H1 (cell line): Measurements from ENCODE around the gene TBC1D12. TPM values are rescaled to one million over a fixed set of nuclear protein-coding genes. Genes with fewer than 3 reads are reported as not detected.
"Not testable (repeated sequence)": the region's sequence is repeated elsewhere in the genome, so short reads cannot be mapped to it uniquely, and the experiment has no call there.

Experiments used
- CTCF ChIA-PET: fragments of 300-600 bp; sonication (Branson Sonifier 250); formaldehyde crosslinking; loops from one replicate; lab custom pipeline; 2021; ENCODE audit not compliant: partially characterized antibody; lab: Charles Lee
- POLR2A ChIA-PET: fragments of 300-600 bp; sonication (Branson Sonifier 250); formaldehyde crosslinking; loops from one replicate; lab custom pipeline; 2021; ENCODE audit warnings: inconsistent platforms; ENCODE audit not compliant: partially characterized antibody; lab: Charles Lee
- DNase-seq, 2 experiments: peaks; one replicate each; pipeline versions ENCODE4 v3.0.0 to v3.0.0-alpha.2; 2010 to 2022; ENCODE audit warnings: low spot score in 2 of 2, low read depth in 1 of 2, mixed read lengths in 1 of 2
- FAIRE-seq: peaks from 2 replicates; lab custom pipeline; 2011; peaks lifted over from hg19 to GRCh38; lab: Jason Lieb, UNC
- H2AFZ ChIP-seq: 2 replicates; pipeline ENCODE4 v1.8.1; 2012; ENCODE audit warnings: low read length, inconsistent platforms
- H2AK5ac ChIP-seq: 2 replicates; pipeline ENCODE4 v1.6.1; 2013; ENCODE audit warnings: low read depth, low read length
- H2BK120ac ChIP-seq: replicated peaks from 2 replicates; pipeline ENCODE3; 2013; ENCODE audit warnings: low read depth, low read length, inconsistent platforms
- H2BK12ac ChIP-seq: 2 replicates; pipeline ENCODE4 v1.6.1; 2013; ENCODE audit warnings: low read depth, low read length
- H2BK15ac ChIP-seq: 2 replicates; pipeline ENCODE4 v1.6.1; 2013; ENCODE audit warnings: low read length
- H2BK20ac ChIP-seq: 2 replicates; pipeline ENCODE4 v1.6.1; 2013; ENCODE audit warnings: low read length
- H2BK5ac ChIP-seq: 2 replicates; pipeline ENCODE4 v1.6.1; 2013; ENCODE audit warnings: low read depth, low read length
- H3K14ac ChIP-seq: 2 replicates; pipeline ENCODE4 v1.6.1; 2013; ENCODE audit warnings: inconsistent platforms; ENCODE audit not compliant: insufficient read length
- H3K18ac ChIP-seq: 2 replicates; pipeline ENCODE4 v1.6.1; 2013; ENCODE audit warnings: low read length; ENCODE audit errors: extremely low read depth
- H3K23ac ChIP-seq: 2 replicates; pipeline ENCODE4 v1.6.1; 2013; ENCODE audit warnings: inconsistent platforms; ENCODE audit not compliant: insufficient read length
- H3K23me2 ChIP-seq: 2 replicates; pipeline ENCODE4 v1.6.1; 2013; ENCODE audit warnings: low read depth, low read length
- H3K27ac ChIP-seq: 2 replicates; pipeline ENCODE4 v1.6.1; 2011; ENCODE audit warnings: low read depth, low read length, inconsistent platforms
- H3K27me3 ChIP-seq, 4 experiments: replicated peaks in 1 of 4; 1 replicate in 1 of 4; 2 replicates in 3 of 4; pipeline versions ENCODE4 v1.6.1 to v1.8.1; 2011 to 2013; ENCODE audit warnings: low read length in 3 of 4, mild to moderate bottlenecking in 3 of 4, inconsistent platforms in 2 of 4, mixed read lengths in 2 of 4, moderate library complexity in 1 of 4; ENCODE audit not compliant: control insufficient read depth in 3 of 4, insufficient read depth in 3 of 4; ENCODE audit errors: extremely low read depth in 1 of 4
- H3K36me3 ChIP-seq, 4 experiments: 2 replicates each; pipeline versions ENCODE4 v1.6.1 to v1.8.1; 2011 to 2013; ENCODE audit warnings: mild to moderate bottlenecking in 4 of 4, low read length in 3 of 4, moderate library complexity in 2 of 4, control low read depth in 1 of 4, inconsistent platforms in 1 of 4; ENCODE audit not compliant: insufficient read depth in 4 of 4, control insufficient read depth in 2 of 4
- H3K4ac ChIP-seq: replicated peaks from 2 replicates; pipeline ENCODE3; 2013; ENCODE audit warnings: low read length, low read depth, mixed read lengths, inconsistent platforms; ENCODE audit not compliant: insufficient read length
- H3K4me1 ChIP-seq, 4 experiments: replicated peaks in 1 of 4; 1 replicate in 1 of 4; 2 replicates in 3 of 4; pipeline versions ENCODE4 v1.6.1 to v1.8.1; 2011 to 2013; ENCODE audit warnings: low read length in 3 of 4, inconsistent platforms in 2 of 4, mixed read lengths in 1 of 4; ENCODE audit not compliant: insufficient read depth in 4 of 4, control insufficient read depth in 3 of 4
- H3K4me2 ChIP-seq, 2 experiments: 2 replicates each; pipeline versions ENCODE4 v1.6.1 to v1.8.1; 2011 to 2013; ENCODE audit warnings: low read depth in 2 of 2, low read length in 2 of 2, control low read depth in 1 of 2, inconsistent platforms in 1 of 2, mild to moderate bottlenecking in 1 of 2; ENCODE audit not compliant: insufficient read depth in 1 of 2
- H3K4me3 ChIP-seq, 4 experiments: fragments of 200-600, 300-600 bp in 1 of 4; sonication (generic), shearing (Covaris generic), sonication (Bioruptor Twin) in 1 of 4; 2 replicates each; pipeline versions ENCODE4 v1.5.1 to v1.8.1; 2011 to 2016; ENCODE audit warnings: low read length in 4 of 4, low read depth in 3 of 4, control low read depth in 2 of 4, inconsistent platforms in 2 of 4, mild to moderate bottlenecking in 2 of 4, mixed read lengths in 1 of 4, moderate library complexity in 1 of 4; ENCODE audit not compliant: insufficient read depth in 2 of 4; ENCODE audit errors: extremely low read depth in 1 of 4
- H3K56ac ChIP-seq: replicated peaks from 2 replicates; pipeline ENCODE3; 2013; ENCODE audit warnings: low read depth, mild to moderate bottlenecking, mixed read lengths, low read length, inconsistent platforms; ENCODE audit not compliant: insufficient read length
- H3K79me1 ChIP-seq: 2 replicates; pipeline ENCODE4 v1.6.1; 2013; ENCODE audit warnings: low read depth, low read length, control low read depth
- H3K79me2 ChIP-seq, 2 experiments: 2 replicates each; pipeline versions ENCODE4 v1.6.1 to v1.8.1; 2012 to 2013; ENCODE audit warnings: low read length in 2 of 2, mild to moderate bottlenecking in 2 of 2, inconsistent platforms in 1 of 2; ENCODE audit not compliant: insufficient read depth in 2 of 2, control insufficient read depth in 1 of 2
- H3K9ac ChIP-seq, 4 experiments: replicated peaks in 1 of 4; 1 replicate in 1 of 4; 2 replicates in 3 of 4; pipeline versions ENCODE4 v1.6.1 to v1.8.1; 2011 to 2013; ENCODE audit warnings: low read depth in 3 of 4, low read length in 3 of 4, control low read depth in 2 of 4, mild to moderate bottlenecking in 2 of 4, moderate library complexity in 2 of 4, inconsistent platforms in 1 of 4; ENCODE audit errors: extremely low read depth in 1 of 4
- H3K9me3 ChIP-seq, 2 experiments: 2 replicates each; pipeline versions ENCODE4 v1.6.1 to v1.8.1; 2012 to 2013; ENCODE audit warnings: mild to moderate bottlenecking in 2 of 2, moderate library complexity in 2 of 2, control low read depth in 1 of 2, inconsistent platforms in 1 of 2, low read depth in 1 of 2, low read length in 1 of 2, mixed read lengths in 1 of 2; ENCODE audit not compliant: insufficient read depth in 2 of 2
- H4K20me1 ChIP-seq, 2 experiments: replicated peaks in 1 of 2; 2 replicates each; pipeline versions ENCODE3 to v1.8.1; 2011 to 2013; ENCODE audit warnings: inconsistent platforms in 2 of 2, low read length in 2 of 2, mild to moderate bottlenecking in 1 of 2; ENCODE audit not compliant: insufficient read depth in 2 of 2, control insufficient read depth in 1 of 2
- H4K5ac ChIP-seq: 2 replicates; pipeline ENCODE4 v1.6.1; 2013; ENCODE audit warnings: low read length, low read depth, mixed read lengths, inconsistent platforms; ENCODE audit not compliant: insufficient read length
- H4K8ac ChIP-seq: 2 replicates; pipeline ENCODE4 v1.8.0; 2013; ENCODE audit warnings: mild to moderate bottlenecking, moderate library complexity, low read length, inconsistent platforms; ENCODE audit not compliant: insufficient read depth; ENCODE audit errors: extremely low read depth
- H4K91ac ChIP-seq: replicated peaks from 2 replicates; pipeline ENCODE3; 2013; ENCODE audit warnings: low read length, mixed read lengths, inconsistent platforms; ENCODE audit not compliant: insufficient read length
- CEBPB ChIP-seq: IDR thresholded peaks from 2 replicates; pipeline ENCODE4 v1.6.1; 2012; ENCODE audit warnings: low read depth, low read length
- CHD2 ChIP-seq: IDR thresholded peaks from 2 replicates; pipeline ENCODE4 v1.6.1; 2012; ENCODE audit warnings: low read length, improper control_type of control experiment
- TAF1 ChIP-seq: IDR thresholded peaks from 2 replicates; pipeline ENCODE4 v1.6.1; 2011; ENCODE audit warnings: mild to moderate bottlenecking, low read depth, low read length
- WGBS, 2 experiments: shearing (Covaris generic) in 1 of 2; methylation state at CpG; one replicate each; pipeline versions ENCODE4 v1.1.6 to v1.1.7; 2013 to 2015; ENCODE audit warnings: low lambda C conversion rate in 2 of 2, mixed read lengths in 2 of 2, inconsistent platforms in 1 of 2, low coverage in 1 of 2, missing lambda C conversion rate in 1 of 2; ENCODE audit not compliant: insufficient replicate concordance in 2 of 2, insufficient coverage in 1 of 2, insufficient read length in 1 of 2; ENCODE audit errors: extremely low coverage in 1 of 2, missing lambda C conversion rate in 1 of 2; 5-methylcytosine and 5-hydroxymethylcytosine counted together
- polyA plus RNA-seq, 7 experiments: library from polyadenylated mRNA; depleted of rRNA in 3 of 7; stranded (reverse) in 5 of 7; unstranded in 2 of 7; fragments of >200 nt in 5 of 7; fragments of 200-250 nt in 2 of 7; gene quantifications; 1 replicate in 5 of 7; 2 replicates in 1 of 7; 4 replicates in 1 of 7; pipeline versions ENCODE4 v1.2.1 to v1.2.3, GENCODE V29; 2011 to 2013; ENCODE audit warnings: missing spikeins in 2 of 7, mixed read lengths in 2 of 7
- total RNA-seq: library from RNA; stranded (reverse); fragmentation: NEBNext Ultra II Directional; extraction: Animal tissue kit (Norgen Biotek cat#: 25700); gene quantifications from 2 replicates; pipeline ENCODE4 v1.2.1, GENCODE V29; 2021

TBC1D12 gene
- total and polyA plus RNA-seq, 2 of the 8 experiments (the other 6 are each of a cell fraction or from before 2014, with no cell fraction given) = 1.1 to 3.2 TPM

- ChIA-PET CTCF (interaction anchor here (0.7 to 1.4 kb wide), 2 partner anchors 25 to 81 kb away, joined by 3 read pairs; no protein-coding TSS in a partner anchor), POLR2A (interaction anchor here (1.5 kb wide), 1 partner anchor 20 kb away, joined by 5 read pairs; the partner anchor contains the start of gene HELLS)
- H2BK120ac ChIP-seq = no peak overlapping the region
- no peak overlapping the region for H3K23ac ChIP-seq
- H4K91ac ChIP-seq = no peak overlapping the region
- no peaks in the 10 kb centered on the region for H4K20me1 ChIP-seq
- H2AFZ ChIP-seq = no peak overlapping the region
- H3K79me2 ChIP-seq = no peaks in the 10 kb centered on the region
- no peak for DNase-seq
- TF ChIP-seq CEBPB = peak; percentile 62; the same call in 1 of the 2 replicates
- TF ChIP-seq TAF1 = no peak
- TF ChIP-seq CHD2 = no peak
- no peak overlapping the region for H2AK5ac ChIP-seq
- no peak overlapping the region for H3K56ac ChIP-seq
- no peak overlapping the region for H3K4ac ChIP-seq
- H3K4me1 ChIP-seq = no peaks in the 10 kb centered on the region
- no peaks in the 10 kb centered on the region for H3K36me3 ChIP-seq
- H3K27ac ChIP-seq = no peak overlapping the region
- H3K4me2 ChIP-seq = no peak overlapping the region
- H4K8ac ChIP-seq = no peak overlapping the region
- FAIRE-seq = no peak
- H2BK15ac ChIP-seq = no peak overlapping the region
- H3K14ac ChIP-seq = no peak overlapping the region
- no peak overlapping the region for H3K18ac ChIP-seq
- H3K79me1 ChIP-seq = no peaks in the 10 kb centered on the region
- H3K23me2 ChIP-seq = no peaks in the 10 kb centered on the region
- H3K4me3 ChIP-seq = no peak overlapping the region
- no peak overlapping the region for H2BK20ac ChIP-seq
- no peaks in the 10 kb centered on the region for H3K9me3 ChIP-seq
- H3K9ac ChIP-seq = no peak overlapping the region
- H3K27me3 ChIP-seq = no peaks in the 10 kb centered on the region
- no peak overlapping the region for H2BK5ac ChIP-seq
- 94% methylated on average over 5 of the region's 5 CpGs; no CpG with 5 or more reads in 1 of the 2 experiments for WGBS, 2 experiments
- no peak overlapping the region for H2BK12ac ChIP-seq
- H4K5ac ChIP-seq = no peak overlapping the region
Measured at GRCh38 chr10:94524711-94525110, 122.4 kb downstream of the TBC1D12 start.

GRCh38 chr10:94531550-94531949 lies 129.2 kb downstream of the TBC1D12 start:
- not testable (repeated sequence) for H3K27ac ChIP-seq, H3K4me2 ChIP-seq, H3K79me1 ChIP-seq, H4K20me1 ChIP-seq, H2BK12ac ChIP-seq, H3K14ac ChIP-seq, H3K27me3 ChIP-seq, H2BK15ac ChIP-seq, H3K23ac ChIP-seq, FAIRE-seq, H3K4me3 ChIP-seq, H3K18ac ChIP-seq, DNase-seq, H3K79me2 ChIP-seq, H2BK5ac ChIP-seq, H3K4ac ChIP-seq, H4K5ac ChIP-seq, H3K36me3 ChIP-seq, H3K56ac ChIP-seq, H2AK5ac ChIP-seq, H2BK20ac ChIP-seq, H4K91ac ChIP-seq, H3K9ac ChIP-seq, H2AFZ ChIP-seq, H2BK120ac ChIP-seq, H3K4me1 ChIP-seq, H3K23me2 ChIP-seq, H3K9me3 ChIP-seq, H4K8ac ChIP-seq
- CTCF ChIA-PET = interaction anchor here (1.6 kb wide), 1 partner anchor 88 kb away, joined by 4 read pairs; no protein-coding TSS in a partner anchor
- POLR2A ChIA-PET = interaction anchor here (1.2 kb wide), 2 partner anchors 10 to 14 kb away, joined by 3 read pairs; partner anchors contain the start of gene HELLS
